B cell (primary cell): Measurements from ENCODE around the gene ERAP2. TPM values are rescaled to one million over a fixed set of nuclear protein-coding genes. Genes with fewer than 3 reads are reported as not detected.
A peak's percentile ranks its signal among the peaks of the same experiment; 100 is the strongest.

Source experiments
- ATAC-seq: fragments of 200-7000 bp; cut with Tn5 transposase; one replicate; pipeline ENCODE4 v1.10.0; 2021; ENCODE audit warnings: low read depth, mild to moderate bottlenecking, moderate number of reproducible peaks, moderate library complexity
- CTCF ChIA-PET: fragments of 350-600 bp; sonication (Branson Sonifier 250); formaldehyde crosslinking; loops from one replicate; lab custom pipeline; 2021; ENCODE audit warnings: antibody characterized with exemption, inconsistent platforms; lab: Charles Lee
- POLR2A ChIA-PET: fragments of 350-600 bp; sonication (Branson Sonifier 250); formaldehyde crosslinking; loops from one replicate; lab custom pipeline; 2021; ENCODE audit warnings: antibody characterized with exemption; lab: Charles Lee
- DNase-seq: peaks from one replicate; pipeline ENCODE4 v3.0.0; 2013
- H2AFZ ChIP-seq: 2 replicates; pipeline ENCODE4 v1.6.1; 2012; ENCODE audit warnings: mild to moderate bottlenecking, low read depth, low read length; ENCODE audit not compliant: insufficient read depth, poor library complexity, severe bottlenecking
- H3K27ac ChIP-seq, 2 donors: 1 replicate in 1 of 2; 2 replicates in 1 of 2; pipeline ENCODE4 v1.5.1; 2012 to 2013; ENCODE audit warnings: low read length in 2 of 2, mild to moderate bottlenecking in 2 of 2, moderate library complexity in 1 of 2
- H3K27me3 ChIP-seq, 4 experiments: fragments of 200-600 bp in 1 of 4; sonication (generic) in 1 of 4; replicated peaks in 1 of 4; 1 replicate in 2 of 4; 2 replicates in 2 of 4; pipeline versions ENCODE4 v1.6.1 to v1.7.0; 2013 to 2016; ENCODE audit warnings: low read length in 3 of 4, mild to moderate bottlenecking in 2 of 4, mixed read lengths in 1 of 4, moderate library complexity in 1 of 4; ENCODE audit not compliant: insufficient read depth in 4 of 4, control insufficient read depth in 3 of 4; ENCODE audit errors: control extremely low read depth in 1 of 4
- H3K36me3 ChIP-seq, 2 experiments: replicated peaks in 1 of 2; 1 replicate in 1 of 2; 2 replicates in 1 of 2; pipeline versions ENCODE4 v1.6.1 to v1.7.1; 2013; ENCODE audit warnings: low read length in 1 of 2; ENCODE audit not compliant: insufficient read depth in 2 of 2, control insufficient read depth in 1 of 2; ENCODE audit errors: control extremely low read depth in 1 of 2, extremely low read depth in 1 of 2
- H3K4me1 ChIP-seq, 2 donors: fragments of 200-600 bp in 1 of 2; sonication (generic) in 1 of 2; 1 replicate in 1 of 2; 2 replicates in 1 of 2; pipeline versions ENCODE4 v1.5.1 to v1.6.1; 2013 to 2017; ENCODE audit warnings: low read length in 2 of 2; ENCODE audit not compliant: control insufficient read depth in 2 of 2, insufficient read depth in 2 of 2
- H3K4me2 ChIP-seq: replicated peaks from 2 replicates; pipeline ENCODE3; 2012; ENCODE audit warnings: mild to moderate bottlenecking, low read depth, low read length; ENCODE audit not compliant: poor library complexity, severe bottlenecking
- H3K4me3 ChIP-seq, 5 experiments: fragments of 200-600 bp in 1 of 5; sonication (generic) in 1 of 5; 1 replicate in 3 of 5; 2 replicates in 2 of 5; pipeline versions ENCODE4 v1.5.1 to v1.7.0; 2011 to 2016; ENCODE audit warnings: low read length in 4 of 5, mild to moderate bottlenecking in 4 of 5, low read depth in 2 of 5, control low read depth in 1 of 5, moderate library complexity in 1 of 5; ENCODE audit not compliant: insufficient read depth in 1 of 5; ENCODE audit errors: control extremely low read depth in 1 of 5, extremely low read depth in 1 of 5
- H3K79me2 ChIP-seq: fragments of 200-600 bp; sonication (generic); one replicate; pipeline ENCODE4 v1.6.0; 2016; ENCODE audit warnings: low read length; ENCODE audit not compliant: control insufficient read depth, insufficient read depth
- H3K9ac ChIP-seq: fragments of 200-600 bp; sonication (generic); 2 replicates; pipeline ENCODE4 v1.6.1; 2017; ENCODE audit warnings: mild to moderate bottlenecking, low read length, moderate library complexity
- H3K9me3 ChIP-seq, 3 donors: one replicate each; pipeline versions ENCODE4 v1.6.1 to v1.7.1; 2013; ENCODE audit warnings: low read length in 2 of 3; ENCODE audit not compliant: control insufficient read depth in 2 of 3, insufficient read depth in 1 of 3; ENCODE audit errors: control extremely low read depth in 1 of 3
- H4K20me1 ChIP-seq: 2 replicates; pipeline ENCODE4 v1.6.0; 2012; ENCODE audit warnings: mild to moderate bottlenecking, low read length; ENCODE audit not compliant: insufficient read depth, control insufficient read depth, poor library complexity, severe bottlenecking
- H3K27ac Mint-ChIP-seq: one replicate; pipeline ENCODE4 v1.8.0; 2021; ENCODE audit warnings: mixed read lengths
- H3K27me3 Mint-ChIP-seq: one replicate; pipeline ENCODE4 v1.8.0; 2021; ENCODE audit warnings: mixed read lengths
- H3K4me1 Mint-ChIP-seq: one replicate; pipeline ENCODE4 v1.8.0; 2021; ENCODE audit warnings: mixed read lengths
- H3K4me3 Mint-ChIP-seq: one replicate; pipeline ENCODE4 v1.8.0; 2021; ENCODE audit warnings: mixed read lengths
- H3K9me3 Mint-ChIP-seq: one replicate; pipeline ENCODE4 v1.8.0; 2022; ENCODE audit warnings: mixed read lengths; ENCODE audit not compliant: insufficient read depth
- CTCF ChIP-seq: fragments of 200-600 bp; IDR thresholded peaks from one replicate; pipeline ENCODE4 v1.8.0; 2022; ENCODE audit warnings: antibody characterized with exemption, mild to moderate bottlenecking
- EZH2 ChIP-seq: IDR thresholded peaks from 2 replicates; pipeline ENCODE4 v1.6.1; 2012; ENCODE audit warnings: borderline replicate concordance, low read depth, mild to moderate bottlenecking, moderate library complexity, low read length; ENCODE audit not compliant: insufficient read depth, poor library complexity, severe bottlenecking
- WGBS: methylation state at CpG from one replicate; pipeline ENCODE4 v1.1.5; 2013; ENCODE audit warnings: missing lambda C conversion rate; ENCODE audit not compliant: insufficient coverage; 5-methylcytosine and 5-hydroxymethylcytosine counted together
- intact Hi-C: fragments of 100-400 bp; cut with micrococcal nuclease; formaldehyde crosslinking; loops from one replicate; pipeline ENCODE4 v1.10.0; 2022
- polyA plus RNA-seq: library from polyadenylated mRNA; depleted of rRNA; stranded (reverse); fragments of >200 nt; gene quantifications from 2 replicates; pipeline ENCODE4 v1.2.3, GENCODE V29; 2012
- total RNA-seq, 2 donors: library from RNA; stranded (reverse); fragments of 120-200 nt in 1 of 2; gene quantifications; 1 replicate in 1 of 2; 2 replicates in 1 of 2; pipeline versions ENCODE4 v1.2.3 to v1.2.4, GENCODE V29; 2013 to 2022

ERAP2 gene
- total and polyA plus RNA-seq, 2 donors (not counting 1 experiment from before 2014, with no cell fraction given) = 18.5 to 74.2 TPM

DNA sequence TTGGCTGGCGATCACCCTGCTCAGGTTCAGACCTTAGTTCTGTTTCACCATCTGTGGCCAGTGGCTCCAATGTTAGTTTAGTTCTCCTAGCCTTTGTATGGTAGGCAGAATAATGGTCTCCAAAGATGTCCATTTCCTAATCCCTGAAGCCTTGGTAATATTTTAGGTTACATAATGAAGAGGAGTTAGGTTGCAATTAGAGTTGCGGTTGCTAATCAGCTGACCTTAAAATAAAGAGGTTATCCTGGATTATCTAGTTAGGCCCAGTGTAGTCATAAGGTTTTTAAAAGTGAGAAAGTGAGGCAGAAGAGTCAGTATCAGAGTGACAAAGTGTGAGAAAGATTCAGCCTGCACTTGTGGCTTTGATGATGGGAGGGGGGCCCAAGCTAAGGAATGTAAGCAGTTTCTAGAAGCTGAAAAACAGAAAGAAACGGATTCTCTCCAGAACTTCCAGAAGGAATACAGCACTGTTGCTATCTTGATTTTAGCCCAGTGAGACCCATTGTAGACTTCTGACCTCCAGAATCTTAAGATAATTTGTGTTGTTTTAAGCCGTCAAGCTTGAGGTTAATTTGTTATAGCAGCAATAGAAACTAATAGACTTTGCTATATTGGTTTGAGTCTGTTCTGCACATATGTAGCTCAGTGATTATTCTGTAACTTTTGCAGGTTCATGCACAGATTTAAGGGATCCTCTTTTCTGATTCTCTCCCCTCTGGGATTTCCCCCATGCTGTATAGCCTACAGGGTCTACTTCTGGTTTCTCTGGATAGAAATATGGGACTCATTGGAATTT lies 81.2 kb downstream of the ERAP2 start:
- Histone ChIP-seq H4K20me1 (peaks cover 9% of the 10 kb centered on the region), H3K4me2 (peak overlapping the region; percentile 65), H3K9ac (peak overlapping the region; percentile 25), H2AFZ (no peak overlapping the region), H3K27me3 (no peaks in the 10 kb centered on the region), H3K9me3 (peaks cover 0 to 5% (median 0%) of the 10 kb centered on the region in 3 donors), H3K27ac (peak overlapping the region; percentile 24 to 73), H3K79me2 (peaks cover 94% of the 10 kb centered on the region), H3K4me3 (peak overlapping the region in 2 of 5 experiments; percentile 30 to 54), H3K4me1 (peaks cover 56 to 70% of the 10 kb centered on the region in 2 donors), H3K36me3 (peaks cover 0 to 1% of the 10 kb centered on the region in 2 experiments)
- Mint-ChIP-seq H3K4me3 (peak overlapping the region; percentile 73), H3K4me1 (peaks cover 77% of the 10 kb centered on the region), H3K9me3 (no peaks in the 10 kb centered on the region), H3K27ac (peak overlapping the region; percentile 91), H3K27me3 (no peaks in the 10 kb centered on the region)
- DNase-seq = peak; percentile 56
- WGBS = 46% methylated on average over 2 of the region's 4 CpGs
- peak; percentile 17 for ATAC-seq
- POLR2A ChIA-PET = interaction anchor here (2.1 kb wide), 1 partner anchor 21 kb away, joined by 10 read pairs; the partner anchor contains the start of gene LNPEP
- CTCF ChIA-PET = interaction anchor here (0.7 to 1.2 kb wide), 5 partner anchors 11 to 204 kb away, joined by 3 to 4 read pairs (median 4); no protein-coding TSS in a partner anchor
- TF ChIP-seq CTCF (no peak), EZH2 (no peak)
- intact Hi-C loops = loop anchor here (1.0 kb wide), 1 partner anchor 21 kb away; the partner anchor contains the start of gene LNPEP
